NB4 (cell line): Measurements from ENCODE around the gene SRSF4.

Experiments used
- CTCF ChIP-seq: IDR thresholded peaks from one replicate; pipeline ENCODE4 v1.5.1; 2012; ENCODE audit warnings: low read depth, low read length
- MYC ChIP-seq: IDR thresholded peaks from 2 replicates; pipeline ENCODE4 v1.6.1; 2011; ENCODE audit warnings: low read depth, low read length
- POLR2A ChIP-seq: IDR thresholded peaks from 2 replicates; pipeline ENCODE4 v1.6.1; 2011; ENCODE audit warnings: mild to moderate bottlenecking; ENCODE audit not compliant: insufficient read length; ENCODE audit errors: extremely low read depth

DNA sequence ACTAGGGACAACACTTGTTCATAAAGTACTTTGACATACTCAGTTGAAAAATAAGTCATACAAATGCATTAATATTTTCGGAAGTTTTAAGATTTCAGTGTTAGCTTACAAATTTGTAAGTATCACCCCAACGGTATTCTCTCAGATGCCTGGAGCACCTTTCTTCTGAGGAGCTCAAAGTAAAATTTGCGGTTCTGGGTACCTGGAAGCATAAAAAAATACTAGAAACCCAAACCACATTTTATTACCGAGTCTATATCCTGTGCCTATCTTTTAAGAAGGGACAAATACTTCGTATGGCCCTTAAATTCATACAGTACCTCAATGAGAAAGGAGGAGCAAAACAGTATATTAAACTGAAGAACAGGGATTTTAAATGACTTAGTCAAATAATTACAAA is 10.2 kb downstream of the SRSF4 start:
- TF ChIP-seq POLR2A (no peak), CTCF (no peak), MYC (no peak)
